HG03139 (cell line): ENCODE data around the gene DAAM1.

ENCODE experiments used
- ATAC-seq: cut with Tn5 transposase; IDR thresholded peaks from one replicate; pipeline ENCODE4 v1.9.1; 2021; ENCODE audit not compliant: unreplicated experiment

DAAM1 gene

DNA sequence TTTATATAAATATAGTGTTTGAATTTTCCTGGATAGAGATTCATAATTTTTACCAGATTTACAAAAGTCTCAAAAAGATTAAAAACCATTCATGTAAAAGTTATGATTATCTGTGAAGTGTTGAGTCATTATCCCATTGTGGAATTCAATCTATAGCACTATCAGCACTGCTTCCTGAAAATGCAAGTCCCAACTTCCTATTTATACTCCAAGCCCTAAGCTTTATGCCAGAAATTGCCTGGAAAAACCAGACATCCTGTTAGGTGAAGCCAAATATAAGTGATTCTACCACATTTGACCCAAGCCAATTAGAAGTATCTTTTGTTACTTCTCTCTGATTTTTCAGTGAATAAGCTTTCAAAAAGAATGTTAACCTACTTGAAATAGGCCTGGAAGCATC lies 147.6 kb downstream of the DAAM1 start:
- ATAC-seq = no peak

DNA sequence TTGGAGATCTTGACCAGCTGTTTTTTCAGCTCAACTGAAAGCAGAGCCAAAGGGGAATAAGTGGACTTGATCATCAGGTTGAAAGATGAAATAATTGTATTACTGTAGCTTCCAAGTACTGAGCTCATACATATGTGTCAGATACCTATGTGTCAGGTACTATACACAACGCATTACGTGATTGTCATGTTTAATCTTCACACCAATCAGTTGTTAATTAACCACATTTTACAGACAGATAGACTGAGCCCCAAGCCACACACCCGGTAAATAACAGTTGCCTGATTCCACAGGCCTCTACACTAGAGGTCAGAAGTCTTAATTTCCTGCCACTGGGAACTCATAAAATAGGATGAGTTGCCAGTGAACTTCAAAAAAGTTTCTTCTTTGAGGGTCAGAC lies 148.2 kb downstream of the DAAM1 start:
- ATAC-seq = no peak

DNA sequence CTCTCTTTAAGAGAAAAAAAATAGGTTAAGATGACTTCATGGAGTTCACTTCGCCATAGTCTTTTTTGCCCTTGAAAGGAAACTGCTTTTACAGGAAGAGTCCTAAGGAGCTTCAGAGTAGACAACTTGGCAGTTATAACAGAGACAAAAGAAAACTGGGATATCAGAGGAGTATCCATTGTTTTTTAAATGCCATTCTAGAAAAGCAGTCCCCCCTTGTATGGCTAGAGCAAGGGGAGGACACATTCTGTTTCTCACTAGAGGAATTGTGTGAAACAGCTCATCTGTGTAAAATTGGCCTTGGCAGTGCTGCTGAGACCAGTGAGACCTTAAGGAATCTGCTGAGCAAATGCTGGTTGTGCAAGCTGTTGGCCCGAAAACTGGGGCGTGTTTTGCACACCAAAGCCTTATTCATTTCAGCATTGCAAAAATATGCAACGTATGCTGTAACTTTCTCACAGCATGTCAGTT lies 148.7 kb downstream of the DAAM1 start:
- no peak for ATAC-seq

DNA sequence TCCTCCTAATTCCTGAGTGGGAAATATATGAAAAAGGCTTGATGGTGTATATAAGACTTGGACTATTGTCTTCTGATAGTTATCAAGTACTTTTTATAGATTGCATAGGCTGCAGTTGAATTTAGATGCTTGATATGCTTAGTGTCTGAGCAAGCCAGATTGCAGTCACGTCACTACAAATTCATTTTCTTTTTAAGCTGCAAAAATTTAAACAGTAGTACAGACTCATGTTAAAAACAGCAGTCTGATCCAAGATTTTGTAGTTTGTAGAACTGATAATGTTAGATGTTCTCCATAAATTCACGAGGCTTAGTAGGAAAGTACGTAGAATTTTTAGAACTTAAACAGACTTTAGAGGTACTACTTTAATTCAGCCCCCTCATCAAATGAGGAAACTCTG lies 150.3 kb downstream of the DAAM1 start:
- no peak for ATAC-seq

DNA sequence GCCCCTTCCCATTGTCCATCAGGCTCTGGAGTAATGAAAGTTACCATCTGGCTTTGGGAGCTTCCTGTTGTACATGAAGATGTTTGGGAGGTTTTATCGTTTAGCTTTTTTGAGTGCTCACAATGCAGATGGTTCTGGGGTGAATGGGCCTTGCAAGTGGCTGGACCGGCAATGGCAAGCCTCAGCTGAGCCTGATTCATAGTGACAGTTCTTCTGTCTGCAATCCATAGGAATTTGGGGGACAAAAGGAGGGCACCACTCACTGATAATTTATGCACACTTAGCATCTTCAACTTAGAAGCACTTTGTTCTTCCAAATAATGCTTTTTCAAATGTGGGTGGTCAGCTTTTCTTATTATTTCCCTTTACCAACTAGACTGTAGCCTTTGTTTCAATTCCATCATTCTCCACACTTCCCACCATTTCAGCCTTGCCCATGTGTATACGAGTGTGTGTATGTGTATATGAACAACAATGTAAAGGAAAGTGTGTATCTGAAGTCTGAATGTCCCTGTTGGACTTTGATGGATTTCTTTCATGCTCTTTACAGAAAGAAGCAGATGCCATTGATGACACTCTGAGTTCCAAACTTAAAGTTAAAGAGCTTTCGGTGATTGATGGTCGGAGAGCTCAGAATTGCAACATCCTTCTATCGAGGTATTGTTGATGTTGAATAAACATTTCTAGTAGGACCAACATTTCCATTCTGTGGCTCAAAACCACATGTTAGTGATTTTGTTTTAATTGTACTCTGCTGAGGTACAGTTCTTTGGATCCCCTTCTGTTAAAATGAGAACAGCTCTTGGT lies 151.3 kb downstream of the DAAM1 start:
- no peak for ATAC-seq

DNA sequence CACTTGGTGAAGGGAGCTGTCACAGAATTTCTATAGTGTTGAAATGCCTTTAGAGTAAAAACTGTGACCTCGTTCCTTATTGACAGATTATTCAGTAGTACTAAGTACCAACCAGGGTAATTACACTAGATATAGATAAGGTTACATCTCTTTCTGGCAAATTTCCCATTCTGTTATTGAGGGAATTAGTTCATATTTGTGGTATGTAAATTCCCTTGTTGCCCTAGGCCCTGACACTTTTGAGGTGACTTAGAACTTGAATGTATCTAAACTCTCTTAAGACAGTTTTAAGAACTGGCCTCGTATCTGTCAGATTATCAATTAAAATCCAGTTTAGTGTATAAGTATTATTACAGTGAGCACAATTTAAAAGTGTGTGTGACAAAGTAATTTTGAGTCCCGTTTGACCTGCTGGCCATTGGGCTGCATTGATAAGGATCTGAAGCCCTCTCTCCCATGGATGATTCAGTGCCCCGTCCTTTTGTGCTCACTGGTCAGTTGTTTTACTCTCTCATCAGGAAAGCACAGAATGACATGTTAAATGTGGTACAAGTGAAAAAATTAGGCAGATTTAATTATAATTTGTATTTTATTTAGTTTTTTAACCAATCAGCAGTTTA lies 153.5 kb downstream of the DAAM1 start:
- ATAC-seq = no peak

DNA sequence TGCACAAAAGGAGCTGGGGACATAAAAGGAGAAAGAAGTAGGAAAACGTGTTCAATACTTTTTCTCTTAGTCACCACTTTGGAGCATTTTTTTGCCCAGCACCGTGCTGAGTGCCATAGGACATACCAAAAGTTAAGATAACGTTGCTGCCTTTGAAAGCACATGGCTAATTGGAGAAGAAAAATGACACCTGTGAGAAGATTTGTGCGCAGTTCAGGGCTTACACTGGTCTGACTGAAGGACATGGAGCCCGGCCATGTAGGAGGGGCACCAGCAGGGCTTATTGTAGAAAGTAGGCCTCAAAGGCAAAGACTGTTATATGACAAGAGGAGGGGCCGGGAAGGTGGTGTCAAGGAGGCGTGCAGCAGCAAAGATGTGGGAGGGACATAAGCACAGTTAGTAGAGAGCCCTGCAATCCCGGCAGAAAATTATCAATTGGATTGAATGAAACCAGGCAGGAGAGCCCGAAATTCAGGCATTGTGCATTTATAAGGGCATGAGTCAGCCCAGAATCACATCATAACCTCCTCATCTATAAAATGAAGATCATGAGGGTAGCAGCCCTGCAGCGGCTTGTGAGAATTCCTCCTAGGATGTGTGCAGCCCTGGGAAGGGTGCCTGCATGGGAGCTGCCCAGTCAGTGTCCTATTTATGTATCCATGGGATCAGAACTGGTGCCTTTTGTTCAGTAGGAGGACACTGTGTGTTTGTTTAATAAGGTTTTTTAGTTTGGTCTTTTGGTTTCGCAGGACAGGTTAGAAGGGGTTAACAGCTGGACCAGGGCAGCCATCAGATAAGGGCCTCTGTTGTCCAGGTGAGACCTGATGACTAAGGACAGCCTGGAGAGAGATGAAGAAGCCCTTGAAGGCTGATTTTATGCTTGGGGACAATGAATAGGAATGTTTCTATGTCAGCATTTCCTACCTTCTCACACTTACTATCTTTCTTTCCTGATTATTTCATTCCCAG lies 154.3 kb downstream of the DAAM1 start:
- ATAC-seq = no peak

DNA sequence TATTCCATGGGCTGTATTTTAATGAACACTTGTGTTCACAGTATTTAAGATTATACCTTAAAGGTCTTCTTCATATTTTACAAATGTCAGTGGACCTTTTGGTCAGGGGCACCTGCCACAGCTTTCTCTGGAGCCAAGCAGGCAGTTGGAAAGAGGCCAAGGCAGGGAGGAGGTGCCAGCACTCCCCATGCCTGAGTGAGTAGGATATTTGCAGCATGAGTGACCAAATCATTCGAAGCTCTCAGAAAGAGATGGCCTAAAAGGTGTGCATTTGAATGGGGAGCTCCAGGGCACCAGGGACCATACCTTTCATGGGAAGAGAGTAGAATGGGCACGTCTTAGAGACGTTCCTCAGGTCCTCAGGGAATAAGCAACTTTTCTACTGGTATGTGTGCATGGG lies 155.1 kb downstream of the DAAM1 start:
- no peak for ATAC-seq

DNA sequence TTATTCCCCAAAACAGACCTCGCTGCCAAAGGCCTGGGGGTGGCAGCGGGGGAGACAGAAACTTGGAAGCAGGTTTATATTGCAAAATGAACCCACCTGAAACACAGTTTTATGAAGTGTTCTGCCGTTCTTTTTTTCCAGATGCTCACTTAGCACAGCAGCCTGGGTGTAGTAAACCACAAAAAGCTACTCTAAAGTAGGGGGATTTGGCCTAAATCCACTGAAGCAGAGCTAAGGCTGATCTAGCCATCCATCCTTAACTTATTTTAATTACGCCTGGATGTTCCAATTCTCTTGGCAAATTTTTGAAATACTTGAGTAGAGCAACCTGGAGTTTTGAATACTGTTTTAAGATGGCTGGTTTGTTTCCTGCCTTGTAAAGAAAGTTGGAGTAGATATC lies 155.5 kb downstream of the DAAM1 start:
- no peak for ATAC-seq

DNA sequence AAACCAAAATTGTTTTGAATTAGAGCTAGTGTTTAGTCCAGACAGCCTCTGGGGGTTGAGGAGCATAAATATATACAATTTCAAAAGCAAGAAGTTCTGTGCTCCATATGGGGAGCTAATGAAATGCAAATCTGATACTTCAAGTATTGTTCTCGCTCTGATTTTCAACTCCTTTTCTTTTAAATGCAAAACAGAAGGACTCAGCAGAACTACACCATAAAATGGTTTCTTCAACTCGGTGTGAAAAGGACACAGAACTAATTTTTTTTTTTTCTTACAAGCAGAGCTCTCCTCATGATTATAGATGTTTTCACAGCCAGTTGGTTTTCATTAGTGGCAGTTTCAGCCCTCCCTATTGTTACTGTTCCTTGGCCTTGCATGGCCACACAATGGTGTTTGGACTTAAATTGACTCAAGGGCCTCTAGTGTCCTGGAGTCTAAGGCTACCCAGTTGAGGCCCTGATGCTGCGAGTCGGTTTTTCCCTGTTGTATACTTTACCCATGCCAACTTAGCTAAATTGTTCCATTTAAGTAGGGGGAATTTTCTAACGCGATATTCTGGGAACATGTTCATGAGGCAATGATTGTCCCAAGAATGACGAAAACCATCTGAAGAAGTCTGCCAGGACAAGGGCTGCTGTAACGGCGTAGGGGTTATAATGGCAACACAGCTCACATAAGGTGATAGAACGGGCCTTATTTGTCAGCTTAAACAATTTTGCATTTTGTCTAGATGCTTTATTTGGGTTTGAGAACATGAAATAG lies 156.4 kb downstream of the DAAM1 start:
- no peak for ATAC-seq

DNA sequence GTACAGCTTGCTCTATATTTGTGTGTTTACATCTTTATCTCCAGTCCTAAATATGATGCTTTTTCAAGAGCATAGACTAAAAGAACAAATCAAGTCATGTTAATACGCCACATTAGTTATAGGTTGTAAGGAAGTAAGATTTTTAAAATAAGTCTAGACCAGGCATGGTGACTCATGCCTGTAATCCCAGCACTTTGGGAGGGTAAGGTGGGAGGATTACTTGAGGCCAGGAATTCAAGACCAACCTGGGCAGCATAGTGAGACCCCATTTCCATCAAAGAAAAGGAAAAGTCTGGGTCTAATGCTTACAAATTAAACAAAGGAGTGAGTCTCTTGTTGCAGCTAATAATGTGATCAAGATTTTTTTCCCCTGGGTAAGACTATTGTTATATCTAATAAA lies 157.9 kb downstream of the DAAM1 start:
- no peak for ATAC-seq

DNA sequence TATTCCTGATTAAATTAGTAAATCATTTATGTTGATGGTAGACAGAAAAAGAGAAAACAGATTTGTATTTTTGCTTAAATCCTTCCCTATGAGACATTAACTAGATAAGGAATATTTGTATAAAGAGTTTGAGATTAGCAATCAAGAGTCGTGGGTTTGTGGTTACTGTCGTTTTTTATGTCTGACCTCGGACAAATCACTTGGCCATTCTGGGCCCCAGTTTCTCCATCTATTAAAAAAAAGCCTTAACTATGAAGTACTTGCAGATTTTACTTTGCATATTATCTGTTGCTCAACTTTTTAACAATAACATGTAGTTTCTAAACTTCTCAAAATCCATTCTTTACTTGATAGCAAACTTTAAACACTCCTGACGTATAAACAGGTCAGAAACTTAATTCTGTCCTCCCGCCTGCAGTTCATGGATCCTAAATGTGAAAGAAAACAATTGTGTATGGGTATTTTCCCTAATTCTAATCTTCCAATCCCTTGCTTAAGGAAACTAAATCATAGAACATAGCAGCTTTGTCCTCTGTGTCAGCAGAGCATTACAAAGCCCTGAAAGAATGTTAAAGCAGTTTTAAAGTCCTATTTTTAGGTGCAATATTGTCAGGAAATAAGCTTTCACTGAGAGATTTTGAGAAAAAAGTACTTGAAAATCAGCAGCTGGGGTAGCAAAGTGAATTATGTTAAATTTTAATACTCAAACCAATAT lies 158.5 kb downstream of the DAAM1 start:
- ATAC-seq = no peak

DNA sequence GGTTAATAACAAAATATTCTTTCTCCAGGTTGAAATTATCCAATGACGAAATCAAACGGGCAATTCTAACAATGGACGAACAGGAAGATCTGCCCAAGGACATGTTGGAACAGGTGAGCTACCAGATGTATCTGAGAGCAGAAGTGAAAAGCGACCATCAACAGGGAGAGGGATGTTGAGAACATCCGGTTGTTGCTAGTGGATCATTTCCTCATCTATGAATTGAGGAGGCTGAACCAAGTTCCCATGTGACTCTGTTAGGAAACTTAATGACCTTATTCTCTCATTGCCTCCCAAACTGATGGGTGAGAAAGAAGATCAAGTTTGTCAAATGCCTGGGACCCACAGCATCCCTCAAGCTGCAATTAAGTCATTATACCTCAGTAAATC lies 159.0 kb downstream of the DAAM1 start:
- no peak for ATAC-seq

DNA sequence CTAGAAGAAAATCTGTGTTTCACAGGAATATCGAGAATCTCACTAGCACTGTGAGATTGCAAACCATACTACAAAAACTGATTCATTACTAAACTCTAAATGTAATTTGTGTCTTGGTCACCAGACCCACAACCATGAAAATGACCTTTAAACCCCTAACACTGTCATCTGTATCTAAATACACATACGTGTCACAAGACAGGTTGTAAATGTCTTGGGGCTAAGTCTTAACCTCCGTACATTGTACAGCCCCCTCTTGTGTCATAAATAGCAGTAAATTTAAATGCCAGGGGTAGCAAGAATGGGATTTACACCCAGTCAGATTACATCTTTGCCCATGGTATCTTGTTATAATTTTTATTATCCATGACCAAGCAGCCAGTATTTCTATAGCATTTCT lies 159.4 kb downstream of the DAAM1 start:
- no peak for ATAC-seq

DNA sequence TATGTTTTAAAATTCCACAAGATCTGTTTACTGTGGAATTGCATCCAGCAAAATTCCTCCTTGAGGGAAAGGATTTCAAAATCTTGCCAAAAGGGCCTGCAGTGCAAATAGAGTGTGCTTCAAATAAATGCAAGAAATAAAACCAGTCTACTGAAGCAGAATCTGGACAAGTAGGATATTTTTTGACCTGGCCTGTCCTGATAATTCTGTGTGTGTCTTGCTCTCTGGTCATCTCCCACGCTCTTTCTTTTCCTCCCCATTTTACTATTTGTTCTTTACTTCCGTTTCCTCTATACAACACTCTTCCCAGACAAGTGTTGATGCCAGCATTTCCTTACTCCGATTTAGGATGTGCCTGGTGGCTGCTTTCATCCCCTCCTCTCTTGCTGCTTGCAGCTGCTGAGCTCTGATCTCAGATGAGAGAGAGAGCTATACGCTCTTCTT lies 160.8 kb downstream of the DAAM1 start:
- ATAC-seq = no peak

DNA sequence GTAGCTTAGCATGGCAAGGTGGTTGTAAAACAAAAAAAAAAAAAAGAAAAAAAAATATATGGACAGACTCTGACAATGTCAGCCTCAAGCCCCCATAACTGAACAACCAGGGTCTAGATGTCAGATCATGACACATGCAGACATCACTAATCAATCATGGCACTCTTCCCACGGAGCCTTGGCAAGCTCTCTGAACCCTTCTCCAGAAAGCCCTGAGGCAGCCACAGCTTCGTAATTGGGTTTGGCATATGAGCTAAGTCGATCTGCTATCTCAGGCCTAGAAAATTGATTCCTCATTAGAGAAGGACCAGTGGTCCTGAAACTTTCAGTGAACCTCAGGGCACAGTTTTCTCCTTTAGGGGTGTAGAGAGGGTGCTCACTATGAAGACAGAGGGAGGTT lies 164.5 kb downstream of the DAAM1 start:
- ATAC-seq = no peak

DNA sequence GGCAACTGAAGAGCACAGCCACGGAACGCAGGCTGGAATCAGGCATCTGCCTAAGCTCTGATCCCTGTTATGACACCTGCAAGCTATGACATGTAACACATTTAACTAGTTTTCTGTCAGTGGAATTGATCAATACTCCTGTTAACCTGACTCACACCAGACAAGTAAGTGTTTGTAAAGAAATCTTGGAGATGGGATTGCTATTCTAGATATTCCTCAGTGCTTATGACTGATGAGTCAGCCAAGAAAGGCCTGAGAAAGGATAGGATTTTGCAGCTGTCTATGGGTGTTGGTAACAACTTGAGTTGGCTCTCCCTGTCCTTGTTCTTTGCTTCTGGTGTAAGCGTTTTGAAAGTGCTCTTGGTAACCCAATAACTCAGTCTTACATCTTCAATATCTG lies 166.2 kb downstream of the DAAM1 start:
- ATAC-seq = no peak

DNA sequence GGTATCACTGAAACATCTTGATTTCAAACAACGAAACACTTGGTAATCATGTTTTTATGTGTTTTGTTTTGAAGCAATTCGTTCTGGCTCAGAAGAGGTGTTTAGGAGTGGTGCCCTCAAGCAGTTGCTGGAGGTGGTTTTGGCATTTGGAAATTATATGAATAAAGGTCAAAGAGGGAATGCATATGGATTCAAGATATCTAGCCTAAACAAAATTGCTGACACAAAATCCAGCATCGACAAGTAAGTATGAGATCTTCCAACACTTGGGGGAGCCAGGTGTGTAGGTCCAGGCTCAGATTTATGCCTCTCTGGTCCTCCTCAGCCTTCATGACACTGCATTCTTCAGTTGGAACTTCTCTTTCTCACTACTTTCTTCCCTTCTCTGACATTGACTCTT lies 166.6 kb downstream of the DAAM1 start:
- no peak for ATAC-seq

DNA sequence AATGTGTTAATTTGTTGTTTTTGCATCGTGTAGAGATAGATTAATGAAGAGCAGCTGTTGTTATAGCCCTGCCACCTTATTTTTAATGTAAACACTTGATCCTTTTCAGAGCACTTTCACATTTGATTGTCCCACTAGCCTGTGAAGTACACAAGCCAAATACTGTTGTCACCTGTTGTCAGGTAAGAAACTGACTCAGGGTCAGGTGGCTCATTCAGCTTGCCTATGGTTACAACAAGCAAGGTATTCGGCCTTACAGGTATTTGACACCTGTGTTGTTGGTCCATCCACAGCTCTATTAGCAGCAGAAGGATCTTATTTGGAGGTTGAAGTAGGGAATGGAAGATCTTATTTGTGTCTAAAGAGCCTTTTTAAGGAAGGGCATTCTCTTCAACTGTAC lies 167.8 kb downstream of the DAAM1 start:
- no peak for ATAC-seq

DNA sequence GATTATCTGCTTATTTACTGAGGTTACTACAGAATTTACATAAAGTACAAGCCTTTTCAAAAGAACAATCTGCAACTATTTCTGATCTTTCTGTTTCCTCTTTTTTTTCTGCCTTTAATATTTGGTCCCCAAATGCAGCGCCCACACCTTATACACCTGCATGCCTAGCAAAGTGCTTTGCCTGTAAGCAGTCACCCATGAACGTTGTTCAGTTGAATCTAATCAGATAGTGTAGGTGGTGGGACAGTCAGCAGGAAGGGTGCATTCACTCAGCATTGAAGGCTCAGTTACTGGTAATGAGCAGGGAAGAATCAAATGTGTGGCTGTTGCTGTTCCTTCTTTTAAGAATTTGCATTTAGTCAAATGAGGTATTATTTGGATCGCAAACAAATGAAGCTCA lies 168.3 kb downstream of the DAAM1 start:
- peak; percentile 59 for ATAC-seq
